Cardiac muscle cell (in vitro differentiated cells and primary cell): ENCODE results near the gene ABTB2. TPM values are rescaled to one million over a fixed set of nuclear protein-coding genes. Genes with fewer than 3 reads are reported as not detected.

ENCODE experiments used
- DNase-seq, 2 donors: peaks; one replicate each; pipeline versions ENCODE4 v3.0.0 to v3.0.0-alpha.2; 2010 to 2017; ENCODE audit warnings: low read depth in 1 of 2, low spot score in 1 of 2
- H3K27ac ChIP-seq: fragments of 200-600 bp; sonication (generic); 2 replicates; pipeline ENCODE4 v1.5.1; 2016
- H3K27me3 ChIP-seq: fragments of 200-600 bp; sonication (generic); 2 replicates; pipeline ENCODE4 v1.6.0; 2016; ENCODE audit warnings: control low read depth
- H3K36me3 ChIP-seq: fragments of 200-600 bp; sonication (generic); 2 replicates; pipeline ENCODE4 v1.5.1; 2016; ENCODE audit warnings: control low read depth
- H3K4me1 ChIP-seq: fragments of 200-600 bp; sonication (generic); 2 replicates; pipeline ENCODE4 v1.8.1; 2017; ENCODE audit warnings: low read depth, mild to moderate bottlenecking, mixed run types
- H3K4me3 ChIP-seq: fragments of 200-600 bp; sonication (generic); 2 replicates; pipeline ENCODE4 v1.5.1; 2016; ENCODE audit warnings: mild to moderate bottlenecking
- H3K9me3 ChIP-seq: fragments of 200-600 bp; sonication (generic); 2 replicates; pipeline ENCODE4 v1.5.1; 2017; ENCODE audit warnings: low read depth, mild to moderate bottlenecking, control low read depth
- polyA plus RNA-seq: library from polyadenylated mRNA; unstranded; fragments of >200 nt; fragmentation: Nextera tagmentation; extraction: Ambion mirVana; gene quantifications from 2 replicates; pipeline ENCODE4 v1.2.1, GENCODE V29; 2016
- total RNA-seq: library from RNA; depleted of rRNA; stranded (reverse); fragments of >200 nt; gene quantifications from 2 replicates; pipeline ENCODE4 v1.2.3, GENCODE V29; 2016
- TF ChIP-seq, protein P1 (sequence below): IDR thresholded peaks from 2 replicates; pipeline ENCODE4 v1.5.1; 2012; ENCODE audit warnings: low read depth, mild to moderate bottlenecking, low read length

The ABTB2 gene
- total and polyA plus RNA-seq, 2 experiments from 2014 or later = 29.0 to 61.3 TPM

DNA sequence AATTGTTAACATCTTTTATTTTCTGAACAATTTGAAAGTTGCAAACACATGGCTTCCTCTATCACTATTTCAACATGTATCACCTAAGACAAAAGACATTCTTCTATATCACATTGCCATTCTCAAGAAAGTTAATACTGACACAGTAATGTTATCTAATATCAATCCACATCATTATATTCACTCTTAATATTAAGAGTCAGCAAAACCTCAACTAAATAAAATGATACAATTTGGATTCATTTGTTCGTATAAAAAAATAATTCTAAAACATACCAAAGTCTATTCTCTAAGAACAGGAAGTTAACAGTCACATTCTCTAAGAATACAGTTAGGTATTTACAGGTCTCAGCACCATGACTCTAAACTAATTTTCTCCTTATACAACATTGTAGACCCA lies 52.0 kb downstream of the ABTB2 start:
- no peak overlapping the region for H3K27ac ChIP-seq
- peaks cover 60% of the 10 kb centered on the region for H3K4me1 ChIP-seq
- no peaks in the 10 kb centered on the region for H3K9me3 ChIP-seq
- no peaks in the 10 kb centered on the region for H3K27me3 ChIP-seq
- no peak for DNase-seq
- no peaks in the 10 kb centered on the region for H3K36me3 ChIP-seq
- H3K4me3 ChIP-seq = no peak overlapping the region
- TF ChIP-seq, protein P1, sequence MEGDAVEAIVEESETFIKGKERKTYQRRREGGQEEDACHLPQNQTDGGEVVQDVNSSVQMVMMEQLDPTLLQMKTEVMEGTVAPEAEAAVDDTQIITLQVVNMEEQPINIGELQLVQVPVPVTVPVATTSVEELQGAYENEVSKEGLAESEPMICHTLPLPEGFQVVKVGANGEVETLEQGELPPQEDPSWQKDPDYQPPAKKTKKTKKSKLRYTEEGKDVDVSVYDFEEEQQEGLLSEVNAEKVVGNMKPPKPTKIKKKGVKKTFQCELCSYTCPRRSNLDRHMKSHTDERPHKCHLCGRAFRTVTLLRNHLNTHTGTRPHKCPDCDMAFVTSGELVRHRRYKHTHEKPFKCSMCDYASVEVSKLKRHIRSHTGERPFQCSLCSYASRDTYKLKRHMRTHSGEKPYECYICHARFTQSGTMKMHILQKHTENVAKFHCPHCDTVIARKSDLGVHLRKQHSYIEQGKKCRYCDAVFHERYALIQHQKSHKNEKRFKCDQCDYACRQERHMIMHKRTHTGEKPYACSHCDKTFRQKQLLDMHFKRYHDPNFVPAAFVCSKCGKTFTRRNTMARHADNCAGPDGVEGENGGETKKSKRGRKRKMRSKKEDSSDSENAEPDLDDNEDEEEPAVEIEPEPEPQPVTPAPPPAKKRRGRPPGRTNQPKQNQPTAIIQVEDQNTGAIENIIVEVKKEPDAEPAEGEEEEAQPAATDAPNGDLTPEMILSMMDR = no peak

DNA sequence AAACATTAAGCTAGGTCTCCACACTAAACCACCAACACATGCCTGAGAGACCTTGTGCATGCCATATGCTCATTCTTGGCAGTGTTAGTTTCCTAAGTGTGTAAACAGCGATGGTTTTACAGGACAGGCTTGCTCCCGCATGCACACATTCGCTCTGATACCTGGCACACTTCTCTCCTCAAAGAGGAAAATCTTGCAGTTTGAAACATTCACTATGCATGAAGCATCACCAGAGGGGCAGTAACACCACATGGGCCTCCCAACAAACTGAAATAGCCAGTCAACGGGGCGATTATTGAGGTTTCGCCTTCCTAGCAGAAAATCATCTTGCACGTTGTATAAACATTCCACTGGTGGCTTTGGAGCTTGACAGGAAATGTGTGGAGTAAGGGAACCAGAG lies 52.6 kb downstream of the ABTB2 start:
- DNase-seq = no peak
- Histone ChIP-seq H3K27ac (peak overlapping the region; percentile 10), H3K4me1 (peaks cover 58% of the 10 kb centered on the region), H3K36me3 (no peaks in the 10 kb centered on the region), H3K4me3 (no peak overlapping the region), H3K27me3 (no peaks in the 10 kb centered on the region), H3K9me3 (no peaks in the 10 kb centered on the region)
- TF ChIP-seq, protein P1 = no peak

DNA sequence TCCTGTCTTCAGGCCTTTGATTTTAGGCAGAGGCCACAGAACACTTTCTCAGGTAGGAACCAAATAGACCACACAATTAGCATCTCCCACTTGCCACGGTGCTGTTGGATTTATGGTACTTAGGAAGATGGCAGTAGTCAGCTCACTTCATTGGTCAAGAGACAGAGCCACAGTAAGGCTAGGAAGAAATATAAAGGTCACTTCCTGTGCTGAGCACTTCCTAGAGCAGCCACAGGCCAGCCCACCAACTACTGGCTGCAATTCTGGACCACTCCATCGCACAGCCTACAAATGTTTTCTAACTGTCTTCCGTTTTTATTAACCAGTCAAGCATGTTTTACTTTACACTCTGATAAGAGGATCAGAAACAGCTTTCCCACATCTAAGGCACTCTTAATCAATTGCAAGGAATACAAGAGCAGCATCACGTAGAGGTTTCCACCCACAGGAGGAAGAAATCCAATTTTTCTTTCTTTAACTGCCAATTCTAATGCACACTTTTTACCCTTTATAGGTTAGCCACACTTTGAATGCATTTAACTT lies 54.7 kb downstream of the ABTB2 start:
- TF ChIP-seq, protein P1 = no peak
- Histone ChIP-seq H3K4me3 (no peak overlapping the region), H3K36me3 (no peaks in the 10 kb centered on the region), H3K4me1 (peaks cover 50% of the 10 kb centered on the region), H3K27me3 (no peaks in the 10 kb centered on the region), H3K9me3 (no peaks in the 10 kb centered on the region), H3K27ac (peak overlapping the region; percentile 91)
- DNase-seq = peak in 1 of 2 donors; percentile 15

DNA sequence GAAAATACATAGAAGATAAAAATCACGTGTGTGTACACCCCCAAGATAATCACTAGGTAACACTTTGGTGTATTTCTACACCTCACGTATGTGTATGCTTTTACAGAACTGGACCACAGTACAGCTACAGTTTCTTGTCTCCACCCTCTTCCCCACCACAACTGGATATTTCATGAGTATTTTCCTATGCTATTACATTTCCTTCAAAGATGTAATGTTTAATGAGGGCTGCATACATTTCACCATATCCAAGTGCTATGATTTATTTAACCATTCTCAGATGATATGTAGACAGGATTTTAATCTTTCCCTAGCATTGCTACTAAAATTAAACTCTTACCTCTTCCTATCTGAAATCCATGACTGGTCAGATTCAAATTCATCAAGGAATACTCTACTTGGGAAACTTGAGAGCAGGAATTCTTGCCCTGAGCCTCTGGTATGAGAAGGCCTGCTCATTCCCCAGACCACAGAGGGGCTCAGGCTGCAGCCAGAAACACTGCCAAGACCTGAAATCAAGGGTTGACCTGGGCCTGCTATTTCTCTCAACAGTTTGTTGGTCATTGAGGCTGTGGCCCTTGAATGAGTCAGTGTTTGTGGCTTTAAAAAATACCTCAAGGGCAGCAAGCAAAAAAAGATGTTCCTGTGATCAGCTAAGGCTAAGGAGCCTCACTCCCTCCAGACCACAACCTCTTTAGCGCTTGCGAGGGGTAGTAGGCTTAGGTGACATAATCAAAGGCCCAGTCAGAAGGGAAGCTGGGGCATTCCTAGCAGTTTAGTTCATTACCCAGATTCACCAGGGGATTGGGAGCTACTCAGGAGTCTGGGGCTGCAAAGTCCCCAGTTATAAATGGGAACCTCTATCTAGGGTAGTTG lies 55.5 kb downstream of the ABTB2 start:
- Histone ChIP-seq H3K4me1 (peaks cover 49% of the 10 kb centered on the region), H3K27me3 (no peaks in the 10 kb centered on the region), H3K4me3 (no peak overlapping the region), H3K36me3 (no peaks in the 10 kb centered on the region), H3K27ac (peak overlapping the region; percentile 91), H3K9me3 (no peaks in the 10 kb centered on the region)
- DNase-seq = peak; percentile 53 to 89
- TF ChIP-seq, protein P1 = no peak

- Histone ChIP-seq H3K27ac (no peak overlapping the region), H3K9me3 (no peaks in the 10 kb centered on the region)
These were observed 56.9 kb downstream of the ABTB2 start for GRCh38 chr11:34300926-34301295.

More at GRCh38 chr11:34300926-34301295, 56.9 kb downstream of the ABTB2 start:
- Histone ChIP-seq H3K4me1 (peaks cover 49% of the 10 kb centered on the region), H3K36me3 (no peaks in the 10 kb centered on the region), H3K4me3 (no peak overlapping the region), H3K27me3 (no peaks in the 10 kb centered on the region)
- TF ChIP-seq, protein P1 = no peak
- DNase-seq = peak in 1 of 2 donors; percentile 41
